GM19467 (cell line): ENCODE measurements around the gene TTLL10.

ENCODE experiments used
- ATAC-seq: cut with Tn5 transposase; IDR thresholded peaks from one replicate; pipeline ENCODE4 v1.9.1; 2021; ENCODE audit warnings: mild to moderate bottlenecking, moderate library complexity; ENCODE audit not compliant: unreplicated experiment

Gene TTLL10

GRCh38 chr1:1173793-1174415 is at the start of gene TTLL10:
Gene TTLL10 (plus strand): TSS chr1:1173880. CDS start chr1:1179216, 5,336 bp downstream.
- no peak for ATAC-seq

- no peak for ATAC-seq
These were observed 49.2 kb upstream of the TTLL10 start for GRCh38 chr1:1124508-1124785.

- no peak for ATAC-seq
These were observed 48.7 kb upstream of the TTLL10 start for GRCh38 chr1:1124786-1125642.

- no peak for ATAC-seq
These were observed 47.7 kb upstream of the TTLL10 start for GRCh38 chr1:1125945-1126344.

GRCh38 chr1:1127551-1128451 is 45.9 kb upstream of the TTLL10 start:
- no peak for ATAC-seq

GRCh38 chr1:1128454-1129139 is 45.1 kb upstream of the TTLL10 start:
- no peak for ATAC-seq

GRCh38 chr1:1129381-1129821 is 44.3 kb upstream of the TTLL10 start:
- ATAC-seq, result no peak

GRCh38 chr1:1130206-1131120 is 43.2 kb upstream of the TTLL10 start:
- ATAC-seq, result no peak

GRCh38 chr1:1132042-1132950 is 41.4 kb upstream of the TTLL10 start:
- ATAC-seq, result no peak

- no peak for ATAC-seq
These were observed 40.5 kb upstream of the TTLL10 start for GRCh38 chr1:1132956-1133750.

GRCh38 chr1:1134300-1134970 is 39.2 kb upstream of the TTLL10 start:
- no peak for ATAC-seq

GRCh38 chr1:1135339-1136136 is 38.1 kb upstream of the TTLL10 start:
- ATAC-seq, result no peak

- no peak for ATAC-seq
These were observed 37.0 kb upstream of the TTLL10 start for GRCh38 chr1:1136547-1137230.

GRCh38 chr1:1137256-1138045 is 36.2 kb upstream of the TTLL10 start:
- ATAC-seq, result no peak

GRCh38 chr1:1140673-1141072 is 33.0 kb upstream of the TTLL10 start:
- ATAC-seq, result no peak
